TTC549 (cell line): ENCODE data around the gene PSPN.
"Not testable (repeated sequence)": the region's sequence is repeated elsewhere in the genome, so short reads cannot be mapped to it uniquely, and the experiment has no call there.

Source experiments
- FAIRE-seq: peaks from 2 replicates; lab custom pipeline; 2012; peaks lifted over from hg19 to GRCh38; lab: Jason Lieb, UNC

The PSPN gene

GRCh38 chr19:6373096-6373812 lies 2.5 kb downstream of the PSPN start:
- FAIRE-seq: peak; percentile 66

DNA sequence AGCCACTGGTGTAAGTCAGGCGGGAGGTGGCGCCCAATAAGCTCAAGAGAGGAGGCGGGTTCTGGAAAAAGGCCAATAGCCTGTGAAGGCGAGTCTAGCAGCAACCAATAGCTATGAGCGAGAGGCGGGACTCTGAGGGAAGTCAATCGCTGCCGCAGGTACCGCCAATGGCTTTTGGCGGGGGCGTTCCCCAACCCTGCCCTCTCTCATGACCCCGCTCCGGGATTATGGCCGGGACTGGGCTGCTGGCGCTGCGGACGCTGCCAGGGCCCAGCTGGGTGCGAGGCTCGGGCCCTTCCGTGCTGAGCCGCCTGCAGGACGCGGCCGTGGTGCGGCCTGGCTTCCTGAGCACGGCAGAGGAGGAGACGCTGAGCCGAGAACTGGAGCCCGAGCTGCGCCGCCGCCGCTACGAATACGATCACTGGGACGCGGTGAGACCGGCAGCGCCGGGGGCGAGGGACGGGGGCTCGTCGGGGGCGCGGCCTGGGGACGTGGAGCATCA lies 3.1 kb downstream of the PSPN start, which contains the start of gene ALKBH7:
Gene ALKBH7, plus strand, starts transcription at position 201 of the 502 bp plus-strand sequence. Its CDS starts 27 bp downstream, at position 228.
- FAIRE-seq: peak; percentile 97

DNA sequence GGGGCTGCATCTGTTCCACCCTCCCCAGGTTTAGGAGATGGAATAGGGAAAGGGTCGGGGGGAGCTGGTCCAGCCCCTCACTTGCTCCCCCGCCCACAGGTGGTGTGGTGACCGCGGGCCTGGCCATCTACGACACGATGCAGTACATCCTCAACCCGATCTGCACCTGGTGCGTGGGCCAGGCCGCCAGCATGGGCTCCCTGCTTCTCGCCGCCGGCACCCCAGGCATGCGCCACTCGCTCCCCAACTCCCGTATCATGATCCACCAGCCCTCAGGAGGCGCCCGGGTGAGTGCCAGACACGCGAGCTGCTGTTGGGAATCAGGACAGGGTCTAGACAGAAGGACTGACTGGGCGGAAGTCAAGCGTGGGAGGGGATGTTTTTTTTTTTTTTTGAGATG lies 11.4 kb downstream of the PSPN start:
- no peak for FAIRE-seq

GRCh38 chr19:6362351-6362801 lies 13.4 kb downstream of the PSPN start:
- FAIRE-seq: no peak

DNA sequence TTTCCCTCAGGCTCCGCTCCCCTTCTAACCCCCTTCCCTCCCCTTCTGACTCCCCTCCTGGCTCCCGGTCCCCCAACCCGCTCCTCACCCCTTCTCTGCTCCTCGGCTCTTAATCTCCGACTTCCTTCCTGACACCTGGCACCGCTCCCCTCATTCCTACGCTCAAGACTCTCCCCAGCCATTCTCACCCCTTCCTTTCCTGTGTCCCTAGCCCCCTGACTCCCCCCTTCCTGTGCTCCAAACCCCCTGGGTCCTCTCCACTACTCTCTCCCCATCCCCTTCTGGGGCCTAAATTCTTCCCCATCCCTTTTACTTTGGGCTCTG lies 13.7 kb downstream of the PSPN start:
- no peak for FAIRE-seq

DNA sequence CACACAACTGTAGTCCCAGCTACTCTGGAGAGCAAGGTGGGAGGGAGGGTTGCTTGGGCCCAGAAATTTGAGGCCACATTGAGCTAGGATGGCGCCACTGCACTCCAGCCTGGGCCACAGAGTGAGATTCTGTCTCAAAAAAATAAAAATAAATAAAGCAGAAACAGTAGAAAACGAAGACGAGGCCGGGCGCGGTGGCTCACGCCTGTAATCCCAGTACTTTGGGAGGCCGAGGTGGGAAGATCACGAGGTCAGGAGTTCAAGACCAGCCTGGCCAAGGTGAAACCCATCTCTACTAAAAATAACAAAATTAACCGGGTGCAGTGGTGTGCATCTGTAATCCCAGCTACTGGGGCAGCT lies 14.9 kb downstream of the PSPN start:
- FAIRE-seq: not testable (repeated sequence)

DNA sequence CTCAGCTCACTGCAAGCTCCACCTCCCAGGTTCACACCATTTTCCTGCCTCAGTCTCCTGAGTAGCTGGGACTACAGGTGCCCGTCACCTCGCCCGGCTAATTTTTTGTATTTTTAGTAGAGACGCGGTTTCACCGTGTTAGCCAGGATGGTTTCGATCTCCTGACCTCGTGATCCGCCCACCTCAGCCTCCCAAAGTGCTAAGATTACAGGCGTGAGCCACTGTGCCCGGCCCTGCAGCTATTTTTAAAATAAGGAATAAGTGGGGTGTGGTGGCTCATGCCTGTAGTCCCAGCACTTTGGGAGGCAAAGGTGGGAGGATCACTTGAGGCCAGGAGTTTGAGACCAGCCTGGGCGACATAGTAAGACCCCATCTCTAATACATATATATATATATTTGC lies 15.3 kb downstream of the PSPN start:
- not testable (repeated sequence) for FAIRE-seq

DNA sequence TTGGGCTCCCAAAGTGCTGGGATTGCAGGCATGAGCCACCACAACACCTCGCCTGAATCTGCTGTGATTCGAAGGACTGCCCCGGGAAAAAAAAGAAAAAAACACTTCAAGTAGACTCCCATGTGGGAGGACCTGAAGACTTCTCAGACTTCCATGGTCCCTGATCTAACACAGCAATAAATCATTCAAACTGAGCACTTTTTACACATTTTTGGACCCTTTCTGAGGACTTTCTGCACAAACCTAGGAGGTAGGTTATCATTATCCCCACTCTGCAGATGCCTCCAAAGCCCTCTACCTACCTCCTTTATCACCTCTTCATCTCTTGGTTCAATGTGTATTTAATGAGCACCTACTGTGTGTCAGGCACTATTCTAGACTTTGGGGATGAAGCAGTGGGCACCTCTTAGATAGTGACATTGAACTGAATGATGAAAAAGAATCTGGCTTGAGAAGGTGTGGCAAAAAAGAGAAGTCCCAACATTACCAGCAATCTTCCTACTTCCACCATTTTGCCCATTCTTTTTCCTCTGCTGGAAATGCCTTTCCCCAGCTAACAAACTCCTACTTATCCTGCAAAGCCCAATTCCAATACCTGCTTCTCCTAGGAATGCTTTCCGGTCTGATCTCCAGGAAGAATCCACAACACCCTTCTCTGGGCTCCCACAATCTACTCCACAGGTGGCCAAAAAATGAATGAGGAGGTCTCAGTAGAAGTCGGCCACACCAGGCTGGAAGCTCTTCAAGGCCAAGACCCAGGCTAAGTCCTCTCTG lies 16.0 kb downstream of the PSPN start:
- no peak for FAIRE-seq

DNA sequence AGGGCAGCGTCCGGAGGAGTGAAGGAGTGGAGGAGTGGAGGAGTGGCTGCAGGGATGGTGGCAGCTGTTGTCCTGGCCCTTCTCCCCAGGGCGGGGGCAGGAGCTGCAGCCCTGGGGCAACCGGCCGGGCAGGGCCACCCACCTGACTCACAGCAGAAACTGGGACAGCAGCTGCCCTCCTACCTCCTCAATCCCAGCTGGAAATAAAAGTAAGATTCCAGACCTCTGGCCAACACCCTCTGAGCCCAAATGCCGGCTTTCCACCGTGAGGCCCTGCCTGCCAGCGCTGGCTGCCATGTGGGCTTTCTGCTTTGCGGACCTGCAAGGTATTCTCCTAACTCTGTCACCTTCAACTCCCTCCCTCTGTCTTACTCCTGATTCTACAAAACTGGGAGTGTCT lies 17.7 kb downstream of the PSPN start:
- FAIRE-seq: no peak

DNA sequence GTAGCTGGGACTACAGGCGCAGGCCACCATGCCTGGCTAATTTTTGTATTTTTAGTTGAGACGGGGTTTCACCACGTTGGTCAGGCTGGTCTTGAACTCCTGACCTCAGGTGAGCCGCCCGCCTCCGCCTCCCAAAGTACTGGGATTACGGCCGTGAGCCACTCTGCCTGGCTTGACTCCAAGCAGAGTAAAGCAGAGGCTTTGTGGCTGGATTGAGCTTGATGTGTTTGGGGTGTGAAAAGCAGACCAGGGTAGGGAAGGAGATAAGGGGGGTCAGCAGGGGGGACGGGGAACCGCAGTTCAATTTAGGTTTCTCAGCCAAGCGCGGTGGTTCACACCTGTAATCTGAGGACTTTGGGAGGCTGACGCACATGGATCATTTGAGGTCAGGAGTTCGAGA lies 18.6 kb downstream of the PSPN start:
- no peak for FAIRE-seq

DNA sequence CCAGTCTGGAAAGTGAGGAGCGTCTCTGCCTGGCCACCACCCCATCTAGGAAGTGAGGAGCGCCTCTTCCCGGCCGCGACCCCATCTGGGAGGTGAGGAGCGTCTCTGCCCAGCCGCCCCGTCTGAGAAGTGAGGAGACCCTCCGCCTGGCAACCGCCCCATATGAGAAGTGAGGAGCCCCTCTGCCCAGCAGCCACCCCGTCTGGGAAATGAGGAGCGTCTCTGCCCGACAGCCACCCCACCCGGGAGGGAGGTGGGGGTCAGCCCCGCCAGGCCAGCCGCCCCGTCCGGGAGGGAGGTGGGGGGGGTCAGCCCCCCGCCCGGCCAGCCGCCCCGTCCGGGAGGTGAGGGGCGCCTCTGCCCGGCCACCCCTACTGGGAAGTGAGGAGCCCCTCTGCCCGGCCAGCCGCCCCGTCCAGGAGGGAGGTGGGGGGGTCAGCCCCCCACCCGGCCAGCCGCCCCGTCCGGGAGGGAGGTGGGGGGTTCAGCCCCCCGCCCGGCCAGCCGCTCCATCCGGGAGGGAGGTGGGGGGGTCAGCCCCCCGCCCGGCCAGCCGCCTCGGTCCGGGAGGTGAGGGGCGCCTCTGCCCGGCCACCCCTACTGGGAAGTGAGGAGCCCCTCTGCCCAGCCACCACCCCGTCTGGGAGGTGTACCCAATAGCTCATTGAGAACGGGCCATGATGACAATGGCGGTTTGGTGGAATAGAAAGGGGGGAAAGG lies 20.3 kb downstream of the PSPN start:
- FAIRE-seq: not testable (repeated sequence)

DNA sequence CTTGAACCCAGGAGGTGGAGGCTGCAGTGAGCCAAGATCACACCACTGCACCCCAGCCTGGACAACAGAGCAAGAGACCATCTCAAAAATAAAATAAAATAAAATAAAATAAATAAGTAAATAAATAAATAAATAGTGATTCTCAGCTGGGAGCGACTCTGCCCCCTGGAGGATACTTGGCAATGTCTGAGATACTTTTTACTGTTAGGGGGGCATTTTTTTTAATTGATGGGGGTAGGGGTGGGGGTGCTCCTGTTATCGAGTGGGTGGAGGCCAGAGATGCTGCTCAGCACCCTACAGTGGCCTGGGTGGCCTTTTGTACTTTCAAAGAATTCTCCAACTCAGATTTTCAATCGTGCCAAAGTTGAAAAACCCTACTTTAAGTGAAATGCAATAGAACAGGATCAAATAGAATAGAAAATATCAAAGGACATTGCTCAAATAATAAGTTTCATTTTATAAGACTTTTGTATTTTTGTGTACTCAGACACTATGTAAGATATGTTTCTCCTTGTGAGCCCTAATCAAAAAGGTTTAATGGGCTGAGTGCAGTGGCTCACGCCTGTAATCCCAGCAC lies 21.5 kb downstream of the PSPN start:
- no peak for FAIRE-seq

DNA sequence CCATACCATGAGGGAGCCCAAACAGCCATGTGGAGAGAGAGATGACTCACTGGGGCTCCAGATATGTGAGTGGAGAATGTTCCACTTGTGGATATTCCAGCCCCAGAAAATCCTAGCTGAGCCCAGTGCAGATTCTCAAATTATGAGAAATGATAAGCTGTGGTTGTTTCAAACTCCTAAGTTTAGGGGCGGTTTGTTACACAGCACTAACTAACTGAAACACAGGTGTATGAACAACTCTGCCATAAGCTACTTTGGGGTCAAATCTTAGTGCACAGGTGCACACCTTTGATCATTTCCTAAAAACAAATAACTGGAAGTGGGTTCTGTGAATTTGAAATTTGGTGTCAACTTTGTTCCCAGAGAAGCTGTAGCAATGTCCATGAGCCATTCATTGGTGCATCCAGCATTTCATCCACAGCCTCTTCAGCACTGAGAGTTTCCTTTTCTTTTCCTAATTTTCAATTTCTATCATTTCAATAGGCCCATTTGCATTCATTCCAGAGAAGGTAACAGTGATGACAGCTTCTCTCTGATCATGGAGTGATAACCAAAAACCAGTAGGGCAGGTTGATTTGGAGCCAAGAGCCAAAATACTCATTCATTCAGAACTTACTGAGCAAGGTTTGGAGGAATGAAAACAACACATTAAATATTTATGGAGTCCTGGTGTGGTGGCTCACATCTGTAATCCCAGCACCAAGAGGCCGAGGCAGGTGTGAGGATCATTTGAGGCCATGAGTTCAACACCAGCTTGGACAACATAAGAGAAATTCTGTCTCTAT lies 23.2 kb downstream of the PSPN start:
- no peak for FAIRE-seq

- FAIRE-seq: no peak
These were observed 25.0 kb downstream of the PSPN start for GRCh38 chr19:6350688-6351087.

DNA sequence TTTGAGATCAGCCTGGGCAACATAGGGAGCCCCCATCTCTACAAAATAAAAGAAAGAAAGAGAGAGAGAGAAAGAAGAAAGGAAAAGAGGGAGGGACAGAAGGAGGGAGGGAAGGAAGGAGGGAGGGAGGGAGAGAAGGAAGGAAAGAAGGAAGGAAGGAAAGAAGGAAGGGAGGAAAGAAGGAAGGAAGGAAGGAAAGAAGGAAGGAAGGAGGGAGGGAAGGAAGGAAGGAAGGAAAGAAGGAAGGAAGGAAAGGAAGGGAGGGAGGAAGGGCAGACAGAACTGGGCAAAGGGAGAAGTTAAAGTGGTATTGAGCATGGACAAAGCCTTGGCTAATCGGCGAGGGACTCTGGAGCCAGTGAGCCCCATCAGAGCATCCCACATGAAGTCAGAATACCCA lies 26.5 kb downstream of the PSPN start:
- FAIRE-seq: not testable (repeated sequence)

GRCh38 chr19:6343462-6343861 lies 32.3 kb downstream of the PSPN start:
- no peak for FAIRE-seq

- no peak for FAIRE-seq
These were observed 35.1 kb downstream of the PSPN start for GRCh38 chr19:6340493-6341201.

DNA sequence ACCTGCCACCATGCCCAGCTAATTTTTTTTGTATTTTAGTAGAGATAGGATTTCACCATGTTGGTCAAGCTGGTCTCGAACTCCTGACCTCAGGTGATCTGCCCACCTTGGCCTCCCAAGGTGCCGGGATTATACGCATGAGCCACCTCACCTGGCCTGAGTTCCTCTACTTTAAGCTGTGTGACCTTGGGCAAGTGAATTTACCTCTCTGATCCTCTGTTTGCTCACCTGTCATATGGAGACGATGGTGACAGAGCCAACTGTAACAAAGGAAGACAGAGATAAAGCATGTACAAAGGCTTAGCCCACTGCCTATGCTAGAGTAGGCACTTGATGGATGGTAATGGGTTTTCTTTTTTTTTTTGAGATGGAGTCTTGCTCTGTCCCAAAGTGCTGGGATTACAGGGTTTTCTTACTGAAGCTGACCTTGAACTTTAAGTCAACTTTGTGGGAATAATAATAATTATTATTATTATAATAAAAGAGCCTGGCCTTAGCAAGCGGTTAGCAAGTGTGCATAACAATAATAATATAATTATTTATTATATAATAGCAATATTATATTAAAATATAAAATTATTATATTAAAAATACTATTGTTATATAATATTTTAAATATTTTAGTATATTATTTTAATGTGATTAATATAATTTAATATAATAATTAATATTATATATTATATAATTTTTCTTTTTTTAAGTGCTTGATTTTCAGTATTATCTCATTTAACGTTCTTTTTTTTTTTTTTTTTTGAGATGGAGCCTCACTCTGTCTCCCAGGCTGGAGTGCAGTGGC lies 41.0 kb downstream of the PSPN start:
- FAIRE-seq: peak; percentile 96

DNA sequence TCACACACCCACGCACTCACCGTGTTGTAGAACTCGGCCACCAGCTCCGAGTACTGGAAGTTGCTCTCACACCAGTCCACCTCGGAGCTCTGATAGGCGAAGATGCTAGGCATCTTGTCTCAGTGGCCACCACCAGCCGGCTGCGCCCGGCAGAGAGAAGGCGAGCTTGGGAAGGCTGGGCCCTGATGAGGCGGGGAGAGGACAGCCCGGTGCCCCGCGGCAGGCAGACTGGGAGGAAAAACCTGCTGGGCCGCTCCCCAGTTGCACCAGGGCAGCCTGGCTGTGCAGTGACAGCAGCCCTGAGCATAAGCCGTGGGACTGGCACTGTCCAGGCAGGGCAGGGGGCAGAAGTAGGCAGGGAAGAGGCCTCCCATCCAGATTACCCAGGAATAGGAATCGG lies 42.3 kb downstream of the PSPN start, which contains the start of gene ACER1:
Gene ACER1, minus strand, starts transcription at position 174 of the 400 bp plus-strand sequence. Its CDS starts 61 bp downstream, at position 113.
- no peak for FAIRE-seq

- FAIRE-seq: no peak
These were observed 48.9 kb downstream of the PSPN start for GRCh38 chr19:6326815-6327214.
